Upper lobe of left lung (tissue), 4 donors: ENCODE results near the gene TPPP.

Experiments used
- EP300 ChIP-seq, 4 donors: sonication (generic); formaldehyde crosslinking; IDR thresholded peaks; one replicate each; pipeline ENCODE4 v1.5.1; 2017; ENCODE audit warnings: antibody characterized with exemption in 4 of 4, control low read depth in 2 of 4
- POLR2A ChIP-seq, 4 donors: fragments of 450-650 bp; IDR thresholded peaks; one replicate each; pipeline ENCODE4 v1.5.1; 2016 to 2017; ENCODE audit warnings: antibody characterized with exemption in 4 of 4, mild to moderate bottlenecking in 2 of 4
- POLR2AphosphoS5 ChIP-seq, 2 donors: sonication (generic); formaldehyde crosslinking; IDR thresholded peaks; one replicate each; pipeline ENCODE4 v1.5.1; 2017; ENCODE audit warnings: antibody characterized with exemption in 2 of 2
- TF ChIP-seq, protein P1 (sequence below), 6 experiments: fragments of 450-650 bp in 4 of 6; fragments of 200-600 bp in 2 of 6; sonication (generic) in 2 of 6; IDR thresholded peaks; one replicate each; pipeline ENCODE4 v1.5.1; 2016 to 2019; ENCODE audit warnings: antibody characterized with exemption in 6 of 6

DNA sequence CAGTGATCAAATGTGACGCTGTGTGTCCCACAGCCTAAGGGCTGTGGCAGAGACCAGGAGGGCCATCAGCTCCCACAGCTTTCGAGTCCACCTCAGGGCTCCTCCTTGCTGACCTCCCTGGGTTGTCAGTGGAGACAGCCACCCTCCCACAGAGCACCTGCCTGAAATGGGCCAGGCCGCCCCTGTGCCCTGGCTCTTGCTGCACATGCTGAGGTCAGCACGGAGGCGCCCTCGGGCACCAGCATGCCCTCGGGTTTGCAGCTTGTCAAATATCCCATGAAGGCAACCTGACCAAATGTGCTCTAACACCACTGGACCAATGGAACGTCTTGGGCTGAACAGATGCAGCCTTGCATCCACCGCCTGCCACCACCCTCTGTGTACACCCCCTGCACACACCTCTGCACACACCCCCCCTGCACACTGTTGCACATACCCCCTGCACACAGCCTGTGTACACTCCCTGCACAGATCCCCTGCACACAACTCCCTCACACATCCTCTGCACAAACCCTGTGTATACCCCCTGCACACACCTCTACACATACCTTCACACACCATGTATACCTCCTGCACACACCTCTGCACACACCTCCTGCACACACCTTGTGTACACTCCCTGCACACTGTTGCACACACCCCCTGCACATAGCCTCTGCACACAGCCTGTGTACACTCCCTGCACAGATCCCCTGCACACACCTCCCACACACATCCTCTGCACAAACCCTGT lies 83.0 kb downstream of the TPPP start:
- TF ChIP-seq POLR2A (IDR thresholded peaks at IDR 0.05) = no peak
- TF ChIP-seq, protein P1, sequence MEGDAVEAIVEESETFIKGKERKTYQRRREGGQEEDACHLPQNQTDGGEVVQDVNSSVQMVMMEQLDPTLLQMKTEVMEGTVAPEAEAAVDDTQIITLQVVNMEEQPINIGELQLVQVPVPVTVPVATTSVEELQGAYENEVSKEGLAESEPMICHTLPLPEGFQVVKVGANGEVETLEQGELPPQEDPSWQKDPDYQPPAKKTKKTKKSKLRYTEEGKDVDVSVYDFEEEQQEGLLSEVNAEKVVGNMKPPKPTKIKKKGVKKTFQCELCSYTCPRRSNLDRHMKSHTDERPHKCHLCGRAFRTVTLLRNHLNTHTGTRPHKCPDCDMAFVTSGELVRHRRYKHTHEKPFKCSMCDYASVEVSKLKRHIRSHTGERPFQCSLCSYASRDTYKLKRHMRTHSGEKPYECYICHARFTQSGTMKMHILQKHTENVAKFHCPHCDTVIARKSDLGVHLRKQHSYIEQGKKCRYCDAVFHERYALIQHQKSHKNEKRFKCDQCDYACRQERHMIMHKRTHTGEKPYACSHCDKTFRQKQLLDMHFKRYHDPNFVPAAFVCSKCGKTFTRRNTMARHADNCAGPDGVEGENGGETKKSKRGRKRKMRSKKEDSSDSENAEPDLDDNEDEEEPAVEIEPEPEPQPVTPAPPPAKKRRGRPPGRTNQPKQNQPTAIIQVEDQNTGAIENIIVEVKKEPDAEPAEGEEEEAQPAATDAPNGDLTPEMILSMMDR (IDR thresholded peaks at IDR 0.05) = no peak
- TF ChIP-seq POLR2AphosphoS5 (IDR thresholded peaks at IDR 0.05) = no peak
- TF ChIP-seq EP300 (IDR thresholded peaks at IDR 0.05) = no peak
